K562 (cell line): ENCODE data around the gene DHODH. TPM values are rescaled to one million over a fixed set of nuclear protein-coding genes. Genes with fewer than 3 reads are reported as not detected.

Source experiments
- COPS2 ChIP-seq: fragments of 450-650 bp; conservative IDR thresholded peaks from 2 replicates; pipeline ENCODE4 v1.6.1; 2016; ENCODE audit warnings: mild to moderate bottlenecking, moderate library complexity
- KDM5B ChIP-seq: fragments of 200-600 bp; sonication (generic); IDR thresholded peaks from 2 replicates; pipeline ENCODE4 v1.6.1; 2012; ENCODE audit warnings: low read depth, mild to moderate bottlenecking, moderate library complexity, low read length, control low read depth, inconsistent platforms; ENCODE audit not compliant: insufficient replicate concordance
- NRF1 ChIP-seq, 2 experiments: fragments of 450-650 bp; IDR thresholded peaks in 1 of 2; conservative IDR thresholded peaks in 1 of 2; 2 replicates each; pipeline ENCODE4 v1.6.1; 2014; ENCODE audit warnings: mild to moderate bottlenecking in 2 of 2
- ZHX1 ChIP-seq: fragments of 150-350 bp; conservative IDR thresholded peaks from 2 replicates; pipeline ENCODE4 v1.6.1; 2014; ENCODE audit warnings: low read length
- ZNF583 ChIP-seq: fragments of 250-450 bp; sonication (Bioruptor Pico); IDR thresholded peaks from 2 replicates; pipeline ENCODE4 v1.4.0; 2020
- ZNF785 ChIP-seq: fragments of 250-450 bp; sonication (Bioruptor Pico); IDR thresholded peaks from 2 replicates; pipeline ENCODE4 v1.4.0; 2020; ENCODE audit warnings: mild to moderate bottlenecking
- polyA plus RNA-seq, 8 experiments: library from polyadenylated mRNA; depleted of rRNA in 4 of 8; stranded (reverse) in 5 of 8; unstranded in 3 of 8; fragments of >200 nt; fragmentation: Nextera tagmentation in 2 of 8; fragmentation: Illumina TruSeq in 1 of 8; extraction: Ambion mirVana in 2 of 8; extraction: Trizol in 1 of 8; gene quantifications; 2 replicates each; pipeline versions ENCODE4 v1.2.1 to v1.2.3, GENCODE V29; 2011 to 2014; ENCODE audit warnings: inconsistent platforms in 1 of 8, missing spikeins in 1 of 8
- total RNA-seq, 7 experiments: library from RNA; depleted of rRNA in 6 of 7; stranded (reverse); fragments of >200 nt in 6 of 7; fragmentation: Illumina TruSeq in 2 of 7; extraction: Trizol in 2 of 7; gene quantifications; 2 replicates each; pipeline versions ENCODE4 v1.2.1 to v1.2.3, GENCODE V29; 2011 to 2021; ENCODE audit warnings: low replicate concordance in 1 of 7
- TF ChIP-seq, protein P1 (sequence below): fragments of 250-450 bp; sonication (Bioruptor Pico); IDR thresholded peaks from 2 replicates; pipeline ENCODE4 v1.4.0; 2020

DHODH gene
- total and polyA plus RNA-seq, 9 of the 15 experiments (the other 6 are each of a cell fraction or from before 2014, with no cell fraction given) = 4.3 to 19.9 (median 12.7) TPM

DNA sequence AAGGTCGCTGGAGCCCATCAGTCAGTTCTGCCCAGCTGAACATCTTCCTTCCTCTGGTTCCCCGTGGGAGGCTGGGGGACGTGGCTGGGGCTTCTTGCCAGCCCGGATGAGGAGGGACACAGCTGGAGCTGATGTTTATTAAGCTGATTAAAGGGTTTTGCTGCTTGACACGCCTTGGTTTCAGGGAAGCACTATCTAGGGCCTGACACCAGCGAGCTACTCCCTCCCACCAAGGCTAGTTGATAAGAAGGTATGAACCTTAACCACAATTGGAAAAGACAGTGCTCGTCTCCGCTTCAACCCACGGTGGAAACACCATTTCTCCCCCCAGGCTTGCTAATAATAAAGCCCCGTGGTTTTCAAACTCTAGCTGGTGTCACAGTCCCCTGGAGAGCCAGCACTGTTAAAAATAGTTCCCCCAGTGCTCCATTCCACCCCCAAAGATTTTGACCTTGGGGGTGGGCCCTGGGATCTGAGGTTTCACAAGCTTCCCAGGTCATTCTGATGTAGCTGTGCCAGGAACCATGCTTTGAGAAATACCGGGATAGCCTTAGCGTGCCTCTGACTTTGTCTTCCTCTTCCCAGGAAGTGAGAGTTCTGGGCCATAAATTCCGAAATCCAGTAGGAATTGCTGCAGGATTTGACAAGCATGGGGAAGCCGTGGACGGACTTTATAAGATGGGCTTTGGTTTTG is 5.5 kb downstream of the DHODH start (continued):
- TF ChIP-seq, protein P1, sequence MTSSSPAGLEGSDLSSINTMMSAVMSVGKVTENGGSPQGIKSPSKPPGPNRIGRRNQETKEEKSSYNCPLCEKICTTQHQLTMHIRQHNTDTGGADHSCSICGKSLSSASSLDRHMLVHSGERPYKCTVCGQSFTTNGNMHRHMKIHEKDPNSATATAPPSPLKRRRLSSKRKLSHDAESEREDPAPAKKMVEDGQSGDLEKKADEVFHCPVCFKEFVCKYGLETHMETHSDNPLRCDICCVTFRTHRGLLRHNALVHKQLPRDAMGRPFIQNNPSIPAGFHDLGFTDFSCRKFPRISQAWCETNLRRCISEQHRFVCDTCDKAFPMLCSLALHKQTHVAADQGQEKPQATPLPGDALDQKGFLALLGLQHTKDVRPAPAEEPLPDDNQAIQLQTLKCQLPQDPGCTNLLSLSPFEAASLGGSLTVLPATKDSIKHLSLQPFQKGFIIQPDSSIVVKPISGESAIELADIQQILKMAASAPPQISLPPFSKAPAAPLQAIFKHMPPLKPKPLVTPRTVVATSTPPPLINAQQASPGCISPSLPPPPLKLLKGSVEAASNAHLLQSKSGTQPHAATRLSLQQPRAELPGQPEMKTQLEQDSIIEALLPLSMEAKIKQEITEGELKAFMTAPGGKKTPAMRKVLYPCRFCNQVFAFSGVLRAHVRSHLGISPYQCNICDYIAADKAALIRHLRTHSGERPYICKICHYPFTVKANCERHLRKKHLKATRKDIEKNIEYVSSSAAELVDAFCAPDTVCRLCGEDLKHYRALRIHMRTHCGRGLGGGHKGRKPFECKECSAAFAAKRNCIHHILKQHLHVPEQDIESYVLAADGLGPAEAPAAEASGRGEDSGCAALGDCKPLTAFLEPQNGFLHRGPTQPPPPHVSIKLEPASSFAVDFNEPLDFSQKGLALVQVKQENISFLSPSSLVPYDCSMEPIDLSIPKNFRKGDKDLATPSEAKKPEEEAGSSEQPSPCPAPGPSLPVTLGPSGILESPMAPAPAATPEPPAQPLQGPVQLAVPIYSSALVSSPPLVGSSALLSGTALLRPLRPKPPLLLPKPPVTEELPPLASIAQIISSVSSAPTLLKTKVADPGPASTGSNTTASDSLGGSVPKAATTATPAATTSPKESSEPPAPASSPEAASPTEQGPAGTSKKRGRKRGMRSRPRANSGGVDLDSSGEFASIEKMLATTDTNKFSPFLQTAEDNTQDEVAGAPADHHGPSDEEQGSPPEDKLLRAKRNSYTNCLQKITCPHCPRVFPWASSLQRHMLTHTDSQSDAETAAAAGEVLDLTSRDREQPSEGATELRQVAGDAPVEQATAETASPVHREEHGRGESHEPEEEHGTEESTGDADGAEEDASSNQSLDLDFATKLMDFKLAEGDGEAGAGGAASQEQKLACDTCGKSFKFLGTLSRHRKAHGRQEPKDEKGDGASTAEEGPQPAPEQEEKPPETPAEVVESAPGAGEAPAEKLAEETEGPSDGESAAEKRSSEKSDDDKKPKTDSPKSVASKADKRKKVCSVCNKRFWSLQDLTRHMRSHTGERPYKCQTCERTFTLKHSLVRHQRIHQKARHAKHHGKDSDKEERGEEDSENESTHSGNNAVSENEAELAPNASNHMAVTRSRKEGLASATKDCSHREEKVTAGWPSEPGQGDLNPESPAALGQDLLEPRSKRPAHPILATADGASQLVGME (CRISPR knock-in tag) = 0 out of 2 replicates have a peak, but pooled peaks have one; percentile 5
- TF ChIP-seq KDM5B = no peak
- no peak for TF ChIP-seq ZNF583 (CRISPR knock-in tag)
- no peak for TF ChIP-seq COPS2
- no peak for TF ChIP-seq ZHX1
- TF ChIP-seq NRF1 (conservative IDR thresholded peaks at IDR 0.05 in 1 of 2, IDR thresholded peaks at IDR 0.05 in 1 of 2) = no peak
- TF ChIP-seq ZNF785 (CRISPR knock-in tag) = no peak
